Panc1 (cell line): ENCODE results near the gene TRIM44. TPM values are rescaled to one million over a fixed set of nuclear protein-coding genes. Genes with fewer than 3 reads are reported as not detected.

Experiments
- ATAC-seq: fragments of 200-7000 bp; cut with Tn5 transposase; 2 replicates; pipeline ENCODE4 v1.9.1; 2020; ENCODE audit warnings: mild to moderate bottlenecking, moderate library complexity
- BruUV-seq: library from RNA; stranded (reverse); fragments of 400-500 nt; replicated peaks from 2 replicates; lab custom pipeline; 2021; lab: Mats Ljungman, UMichigan
- CTCF ChIA-PET: fragments of 300-600 bp; sonication (Branson Sonifier 250); formaldehyde crosslinking; loops from one replicate; lab custom pipeline; 2022; ENCODE audit warnings: antibody characterized with exemption; lab: Charles Lee
- POLR2A ChIA-PET: fragments of 300-600 bp; sonication (Branson Sonifier 250); formaldehyde crosslinking; loops from one replicate; lab custom pipeline; 2022; ENCODE audit warnings: antibody characterized with exemption; lab: Charles Lee
- DNase-seq: peaks from one replicate; pipeline ENCODE4 v3.0.0-alpha.2; 2010; ENCODE audit warnings: low read depth, low spot score
- H3K27ac ChIP-seq: 2 replicates; pipeline ENCODE4 v1.5.1; 2011; ENCODE audit warnings: mild to moderate bottlenecking, low read length, inconsistent platforms
- H3K27me3 ChIP-seq: fragments of 200-500 bp; sonication (Bioruptor generic); 2 replicates; pipeline ENCODE4 v1.6.0; 2014; ENCODE audit warnings: low read length, inconsistent platforms; ENCODE audit not compliant: control insufficient read depth, insufficient read depth
- H3K36me3 ChIP-seq: fragments of 200-500 bp; sonication (Bioruptor generic); 2 replicates; pipeline ENCODE4 v1.5.1; 2014; ENCODE audit warnings: inconsistent platforms, mild to moderate bottlenecking, low read length, moderate library complexity; ENCODE audit not compliant: control insufficient read depth, insufficient read depth
- H3K4me1 ChIP-seq: 2 replicates; pipeline ENCODE4 v1.5.1; 2011; ENCODE audit warnings: inconsistent platforms, mild to moderate bottlenecking, low read length, moderate library complexity; ENCODE audit not compliant: control insufficient read depth, insufficient read depth
- H3K4me3 ChIP-seq, 2 experiments: 2 replicates each; pipeline ENCODE4 v1.5.1; 2011 to 2012; ENCODE audit warnings: low read depth in 2 of 2, low read length in 2 of 2, mild to moderate bottlenecking in 2 of 2, inconsistent platforms in 1 of 2, moderate library complexity in 1 of 2
- H3K9me3 ChIP-seq: fragments of 200-500 bp; sonication (Bioruptor generic); 2 replicates; pipeline ENCODE4 v1.5.1; 2014; ENCODE audit warnings: low read depth, mild to moderate bottlenecking, inconsistent platforms, low read length, moderate library complexity; ENCODE audit not compliant: control insufficient read depth, insufficient read depth
- CTCF ChIP-seq: fragments of 450-650 bp; IDR thresholded peaks from 2 replicates; pipeline ENCODE4 v1.5.1; 2017; ENCODE audit warnings: mild to moderate bottlenecking
- POLR2AphosphoS5 ChIP-seq: IDR thresholded peaks from 2 replicates; pipeline ENCODE4 v1.6.1; 2012; ENCODE audit warnings: mild to moderate bottlenecking, low read depth, low read length, moderate library complexity
- REST ChIP-seq, 2 experiments: IDR thresholded peaks; 2 replicates each; pipeline ENCODE4 v1.6.1; 2011 to 2012; ENCODE audit warnings: low read depth in 2 of 2, control low read depth in 1 of 2, low read length in 1 of 2, mild to moderate bottlenecking in 1 of 2, moderate library complexity in 1 of 2; ENCODE audit not compliant: insufficient read depth in 1 of 2
- SIN3A ChIP-seq: IDR thresholded peaks from 2 replicates; pipeline ENCODE4 v1.6.1; 2012; ENCODE audit warnings: low read depth, mild to moderate bottlenecking, low read length, moderate library complexity, borderline replicate concordance; ENCODE audit not compliant: insufficient read depth
- TCF7L2 ChIP-seq: IDR thresholded peaks from 2 replicates; pipeline ENCODE4 v1.6.1; 2011; ENCODE audit warnings: mild to moderate bottlenecking, low read depth, low read length, inconsistent platforms
- in situ Hi-C: cut with HindIII; loops from 2 replicates; pipeline ENCODE4 v1.10.0; 2016; ENCODE audit warnings: low sequenced_read_pairs, low pct_unique_long_range_greater_than_20kb
- intact Hi-C: fragments of 100-400 bp; cut with micrococcal nuclease; formaldehyde crosslinking; loops from one replicate; pipeline ENCODE4 v1.10.0; 2022; ENCODE audit not compliant: unreplicated experiment
- total RNA-seq: library from RNA; stranded (reverse); gene quantifications from one replicate; pipeline ENCODE4 v1.2.1, GENCODE V29; 2021; ENCODE audit not compliant: unreplicated experiment

TRIM44 gene
- total RNA-seq, 1 experiment from 2014 or later, result 80.3 TPM

- H3K4me3 ChIP-seq, result peak overlapping the region; percentile 73
- CTCF ChIA-PET, result interaction anchor here (0.5 kb wide), 1 partner anchor 165 kb away, joined by 3 read pairs; no protein-coding TSS in a partner anchor
- BruUV-seq, result TSS peak; percentile 88
- H3K27me3 ChIP-seq, result no peaks in the 10 kb centered on the region
- ATAC-seq, result peak; percentile 15
- TF ChIP-seq TCF7L2 (no peak), CTCF (no peak), POLR2AphosphoS5 (no peak), SIN3A (no peak), REST (IDR thresholded peaks at IDR 0.05; ENCODE audit: insufficient read depth in 1 of 2, low read depth in 2 of 2, low read length in 1 of 2) (no peak)
- H3K27ac ChIP-seq, result peak overlapping the region; percentile 93
- H3K36me3 ChIP-seq, result no peaks in the 10 kb centered on the region
- POLR2A ChIA-PET, result no interaction called here
- in situ Hi-C loops (no loop called here), intact Hi-C loops (no loop called here)
- H3K9me3 ChIP-seq, result peaks cover 17% of the 10 kb centered on the region; the same call in 1 of the 2 replicates
- no peak for DNase-seq
- peaks cover 8% of the 10 kb centered on the region for H3K4me1 ChIP-seq
These were observed 420 bp upstream of the TRIM44 start for GRCh38 chr11:35662061-35662648.

GRCh38 chr11:35663408-35663702, 780 bp downstream of the TRIM44 start:
- ChIA-PET CTCF (no interaction called here), POLR2A (no interaction called here)
- H3K27ac ChIP-seq, result peak overlapping the region; percentile 93
- peaks cover 8% of the 10 kb centered on the region for H3K4me1 ChIP-seq
- DNase-seq (no peak), ATAC-seq (no peak)
- H3K9me3 ChIP-seq, result peaks cover 17% of the 10 kb centered on the region; the same call in 1 of the 2 replicates
- TF ChIP-seq CTCF, result no peak
- TF ChIP-seq SIN3A, result no peak
- TF ChIP-seq TCF7L2, result no peak
- TF ChIP-seq POLR2AphosphoS5, result no peak
- TF ChIP-seq REST (IDR thresholded peaks at IDR 0.05; ENCODE audit: insufficient read depth in 1 of 2, low read depth in 2 of 2, low read length in 1 of 2), result no peak
- intact Hi-C loops (no loop called here), in situ Hi-C loops (no loop called here)
- BruUV-seq, result no TSS peak
- H3K36me3 ChIP-seq, result no peaks in the 10 kb centered on the region
- H3K27me3 ChIP-seq, result no peaks in the 10 kb centered on the region
- H3K4me3 ChIP-seq, result peak overlapping the region; percentile 73
